SU-DHL-6 (cell line): ENCODE results near the gene PPP1R13B.

Source experiments
- H2AFZ ChIP-seq: fragments of 200-600 bp; sonication (generic); 2 replicates; pipeline ENCODE4 v1.6.1; 2014; ENCODE audit warnings: low read depth, mild to moderate bottlenecking, moderate library complexity, mixed read lengths, antibody characterized with exemption, low read length; ENCODE audit not compliant: severe bottlenecking
- H3F3A ChIP-seq: fragments of 200-600 bp; shearing (Covaris generic); 2 replicates; pipeline ENCODE4 v1.6.0; 2016; ENCODE audit warnings: antibody characterized with exemption, mild to moderate bottlenecking; ENCODE audit not compliant: insufficient read depth
- H3K27ac ChIP-seq: fragments of 200-600 bp; sonication (generic); 2 replicates; pipeline ENCODE4 v1.5.1; 2016; ENCODE audit warnings: low read depth, mild to moderate bottlenecking, low read length, moderate library complexity, mixed read lengths
- H3K27me3 ChIP-seq: fragments of 200-600 bp; sonication (generic), shearing (Covaris generic); 2 replicates; pipeline ENCODE4 v1.6.0; 2014; ENCODE audit warnings: mild to moderate bottlenecking, low read length
- H3K36me3 ChIP-seq: fragments of 200-600 bp; sonication (generic); 2 replicates; pipeline ENCODE4 v1.6.1; 2014; ENCODE audit warnings: mild to moderate bottlenecking, low read length, mixed read lengths
- H3K4me2 ChIP-seq: fragments of 300-600, 200-600 bp; shearing (Covaris generic), sonication (generic); 2 replicates; pipeline ENCODE4 v1.6.0; 2014; ENCODE audit warnings: low read length, low read depth, mild to moderate bottlenecking; ENCODE audit not compliant: poor library complexity, severe bottlenecking
- H3K4me3 ChIP-seq: fragments of 200-600 bp; sonication (generic); 2 replicates; pipeline ENCODE4 v1.5.1; 2014; ENCODE audit warnings: antibody characterized with exemption, low read length, mild to moderate bottlenecking, mixed read lengths; ENCODE audit not compliant: insufficient read depth, poor library complexity, severe bottlenecking
- H3K79me2 ChIP-seq: fragments of 200-600 bp; sonication (generic); 2 replicates; pipeline ENCODE4 v1.6.1; 2014; ENCODE audit warnings: mild to moderate bottlenecking, low read length, moderate library complexity; ENCODE audit not compliant: insufficient read depth
- H3K9ac ChIP-seq: fragments of 200-600 bp; sonication (generic); 2 replicates; pipeline ENCODE4 v1.7.0; 2014; ENCODE audit warnings: mild to moderate bottlenecking, low read length
- H3K9me2 ChIP-seq: fragments of 200-600 bp; sonication (generic); replicated peaks from 2 replicates; pipeline ENCODE4 v1.6.1; 2014; ENCODE audit warnings: low read length; ENCODE audit not compliant: insufficient read depth
- H3K9me3 ChIP-seq: fragments of 200-600 bp; sonication (generic); 2 replicates; pipeline ENCODE4 v1.6.1; 2014; ENCODE audit warnings: low read length, mixed read lengths; ENCODE audit not compliant: insufficient read depth
- H4K20me1 ChIP-seq: fragments of 200-600 bp; sonication (generic); 2 replicates; pipeline ENCODE4 v1.6.1; 2014; ENCODE audit warnings: low read depth, mild to moderate bottlenecking, antibody characterized with exemption, low read length, moderate library complexity, mixed read lengths
- CTCF ChIP-seq: fragments of 200-600 bp; sonication (generic); IDR thresholded peaks from one replicate; pipeline ENCODE4 v1.5.1; 2017; ENCODE audit warnings: antibody characterized with exemption, mild to moderate bottlenecking, low read length, moderate library complexity; ENCODE audit not compliant: insufficient read depth, poor library complexity, severe bottlenecking
- EZH2phosphoT487 ChIP-seq: fragments of 200-600 bp; sonication (generic), shearing (Covaris generic); conservative IDR thresholded peaks from 2 replicates; pipeline ENCODE4 v1.6.1; 2018; ENCODE audit warnings: mild to moderate bottlenecking, antibody characterized with exemption, low read length, moderate library complexity, mixed read lengths

The PPP1R13B gene

GRCh38 chr14:103870144-103870876, 22.9 kb upstream of the PPP1R13B start:
- H2AFZ ChIP-seq, result no peak overlapping the region
- H3K36me3 ChIP-seq, result no peaks in the 10 kb centered on the region
- H3K9me3 ChIP-seq, result no peaks in the 10 kb centered on the region
- H3K79me2 ChIP-seq, result no peaks in the 10 kb centered on the region
- no peaks in the 10 kb centered on the region for H3K9me2 ChIP-seq
- H4K20me1 ChIP-seq, result no peaks in the 10 kb centered on the region
- H3F3A ChIP-seq, result no peaks in the 10 kb centered on the region
- H3K4me2 ChIP-seq, result no peak overlapping the region
- H3K27me3 ChIP-seq, result no peaks in the 10 kb centered on the region
- TF ChIP-seq EZH2phosphoT487 (no peak), CTCF (no peak)
- H3K9ac ChIP-seq, result no peak overlapping the region
- no peak overlapping the region for H3K27ac ChIP-seq
- no peak overlapping the region for H3K4me3 ChIP-seq

- H3K4me2 ChIP-seq, result no peak overlapping the region
- TF ChIP-seq CTCF (no peak), EZH2phosphoT487 (no peak)
- no peak overlapping the region for H3K9ac ChIP-seq
- no peaks in the 10 kb centered on the region for H3K9me3 ChIP-seq
- H2AFZ ChIP-seq, result no peak overlapping the region
- H3K4me3 ChIP-seq, result no peak overlapping the region
- H3K79me2 ChIP-seq, result no peaks in the 10 kb centered on the region
- no peaks in the 10 kb centered on the region for H3K9me2 ChIP-seq
- H3F3A ChIP-seq, result no peaks in the 10 kb centered on the region
- no peaks in the 10 kb centered on the region for H4K20me1 ChIP-seq
- no peaks in the 10 kb centered on the region for H3K27me3 ChIP-seq
- H3K27ac ChIP-seq, result no peak overlapping the region
- H3K36me3 ChIP-seq, result no peaks in the 10 kb centered on the region
These were observed 22.2 kb upstream of the PPP1R13B start for GRCh38 chr14:103869406-103870143.

- Histone ChIP-seq H3K9me2 (no peaks in the 10 kb centered on the region), H3K9me3 (no peaks in the 10 kb centered on the region), H3K4me2 (no peak overlapping the region), H2AFZ (no peak overlapping the region), H3F3A (no peaks in the 10 kb centered on the region), H3K9ac (no peak overlapping the region), H3K4me3 (no peak overlapping the region), H3K36me3 (no peaks in the 10 kb centered on the region), H3K79me2 (no peaks in the 10 kb centered on the region), H4K20me1 (no peaks in the 10 kb centered on the region), H3K27ac (no peak overlapping the region), H3K27me3 (no peaks in the 10 kb centered on the region)
- TF ChIP-seq CTCF (no peak), EZH2phosphoT487 (no peak)
These were observed 21.0 kb upstream of the PPP1R13B start for GRCh38 chr14:103868242-103868897.
